ENCODE results near the gene KLK5. TPM values are rescaled to one million over a fixed set of nuclear protein-coding genes. Genes with fewer than 3 reads are reported as not detected.

KLK5 gene
- total RNA-seq, 2 experiments from 2014 or later: not detected

DNA sequence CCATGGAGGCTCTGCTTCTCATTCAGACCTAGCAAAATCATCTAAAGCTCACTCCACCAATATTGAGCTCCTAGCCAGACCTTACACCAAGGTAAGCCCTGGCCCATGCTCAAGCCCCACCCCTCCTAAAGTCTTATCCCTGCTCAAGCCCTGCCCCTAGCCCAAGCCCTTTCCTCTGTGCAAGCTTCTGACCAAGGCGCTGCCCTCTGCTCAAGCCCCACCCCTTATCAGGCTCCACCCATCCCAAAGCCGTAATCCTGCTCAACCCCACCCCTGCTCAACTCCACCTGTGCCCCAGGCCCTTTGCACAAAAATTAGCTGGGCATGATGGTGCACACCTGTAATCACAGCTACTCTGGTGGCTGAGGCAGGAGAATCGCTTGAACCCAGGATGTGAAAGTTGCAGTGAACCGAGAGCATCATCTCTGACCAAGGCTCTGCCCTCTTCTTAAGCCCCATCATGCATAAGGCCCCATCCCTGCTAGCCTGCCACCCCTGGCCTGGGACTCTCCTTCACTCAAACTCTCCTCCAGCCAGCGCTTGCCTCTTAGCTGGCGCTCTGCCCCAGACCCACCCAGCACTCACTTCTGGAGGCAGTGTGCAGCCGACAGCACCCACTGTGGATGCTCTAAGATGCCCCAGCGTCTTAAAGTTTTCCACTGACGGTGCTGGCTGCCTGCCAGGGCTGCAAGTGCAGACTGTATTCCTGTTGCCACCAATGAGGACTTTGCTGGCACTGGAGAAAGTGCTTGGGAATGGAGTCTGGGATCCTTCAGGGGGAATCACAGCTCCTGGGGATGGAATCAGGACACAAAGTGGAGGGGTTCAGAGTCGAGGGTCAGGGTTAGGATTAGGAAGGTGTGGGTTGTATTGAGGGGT lies 58.1 kb downstream of the KLK5 start:
- no TSS peak for BruUV-seq (replicated peaks)
- peak; percentile 7 for DNase-seq (ENCODE audit: low spot score)
- no peak overlapping the region for H3K4me3 ChIP-seq (ENCODE audit: low read depth, low read length, poor library complexity, severe bottlenecking)
- H3K4me1 ChIP-seq (ENCODE audit: insufficient read depth, low read length, poor library complexity, severe bottlenecking): peaks cover 6% of the 10 kb centered on the region
- H3K27ac ChIP-seq (ENCODE audit: low read depth, low read length, poor library complexity, severe bottlenecking): no peak overlapping the region
- no peaks in the 10 kb centered on the region for H3K9me2 ChIP-seq (ENCODE audit: insufficient read depth, low read length)
- TF ChIP-seq EZH2phosphoT487 (IDR thresholded peaks at IDR 0.05; ENCODE audit: borderline replicate concordance, low read depth, low read length) (no peak), CTCF (conservative IDR thresholded peaks at IDR 0.05; ENCODE audit: low read length) (no peak)
- no peak overlapping the region for H2AFZ ChIP-seq (ENCODE audit: low read length)
- H3K36me3 ChIP-seq (ENCODE audit: insufficient read depth, low read length): no peaks in the 10 kb centered on the region
- H3K9me3 ChIP-seq (ENCODE audit: low read length): 0 out of 2 replicates have a peak, but pooled peaks cover 8% of the 10 kb centered on the region
- intact Hi-C loops (cut with micrococcal nuclease; ENCODE audit: unreplicated experiment): no loop called here
- ChIA-PET POLR2A (interaction anchor here (0.7 kb wide), 1 partner anchor 1363 kb away, joined by 3 read pairs; no protein-coding TSS in a partner anchor), CTCF (ENCODE audit: unreplicated experiment) (no interaction called here)
- H3K79me2 ChIP-seq (ENCODE audit: insufficient read depth, low read depth, low read length): no peaks in the 10 kb centered on the region
- H4K20me1 ChIP-seq (ENCODE audit: insufficient read depth, low read length): no peaks in the 10 kb centered on the region
- no peak overlapping the region for H3K4me2 ChIP-seq (ENCODE audit: low read length)

Other genes with a start within 250 kb of the KLK5 start
- gene SHANK1, start 233.2 kb downstream of the KLK5 start, total RNA-seq (2014; rRNA removed; shearing (Covaris generic)): 0.03 TPM in 2 replicates
- 10.7 and 13.1 TPM in 2 replicates for gene SHANK1, start 233.2 kb downstream of the KLK5 start, total RNA-seq (2022)
- gene CLEC11A, start 229.7 kb downstream of the KLK5 start, total RNA-seq (2014; rRNA removed; shearing (Covaris generic)): 1.0 and 2.0 TPM in 2 replicates
- 4.2 and 4.5 TPM in 2 replicates for gene CLEC11A, start 229.7 kb downstream of the KLK5 start, total RNA-seq (2022)
- not detected in 2 replicates for gene GPR32, start 182.6 kb downstream of the KLK5 start, total RNA-seq (2014; rRNA removed; shearing (Covaris generic))
- gene GPR32, start 182.6 kb downstream of the KLK5 start, total RNA-seq (2022): not detected in 2 replicates
- gene ACP4, start 162.6 kb downstream of the KLK5 start, total RNA-seq (2014; rRNA removed; shearing (Covaris generic)): not detected in 2 replicates
- not detected in 2 replicates for gene ACP4, start 162.6 kb downstream of the KLK5 start, total RNA-seq (2022)
- not detected in 2 replicates for gene KLK1, start 129.3 kb downstream of the KLK5 start, total RNA-seq (2014; rRNA removed; shearing (Covaris generic))
- 3.4 and 5.1 TPM in 2 replicates for gene KLK1, start 129.3 kb downstream of the KLK5 start, total RNA-seq (2022)
- gene KLK15, start 119.5 kb downstream of the KLK5 start, total RNA-seq (2014; rRNA removed; shearing (Covaris generic)): not detected in 2 replicates
- not detected in 2 replicates for gene KLK15, start 119.5 kb downstream of the KLK5 start, total RNA-seq (2022)
- gene KLK3, start 98.1 kb downstream of the KLK5 start, total RNA-seq (2014; rRNA removed; shearing (Covaris generic)): not detected in 2 replicates
- gene KLK3, start 98.1 kb downstream of the KLK5 start, total RNA-seq (2022): not detected in 2 replicates
- not detected in 2 replicates for gene KLK2, start 79.6 kb downstream of the KLK5 start, total RNA-seq (2014; rRNA removed; shearing (Covaris generic))
- gene KLK2, start 79.6 kb downstream of the KLK5 start, total RNA-seq (2022): not detected in 2 replicates
- not detected in 2 replicates for gene KLK4, start 41.6 kb downstream of the KLK5 start, total RNA-seq (2014; rRNA removed; shearing (Covaris generic))
- not detected in 2 replicates for gene KLK4, start 41.6 kb downstream of the KLK5 start, total RNA-seq (2022)
- gene KLK6, start 16.6 kb upstream of the KLK5 start, total RNA-seq (2014; rRNA removed; shearing (Covaris generic)): not detected in 2 replicates
- gene KLK6, start 16.6 kb upstream of the KLK5 start, total RNA-seq (2022): not detected in 2 replicates
- not detected in 2 replicates for gene KLK7, start 30.9 kb upstream of the KLK5 start, total RNA-seq (2014; rRNA removed; shearing (Covaris generic))
- not detected in 2 replicates for gene KLK7, start 30.9 kb upstream of the KLK5 start, total RNA-seq (2022)
- gene KLK8, start 48.6 kb upstream of the KLK5 start, total RNA-seq (2014; rRNA removed; shearing (Covaris generic)): not detected in 2 replicates
- gene KLK8, start 48.6 kb upstream of the KLK5 start, total RNA-seq (2022): not detected in 2 replicates
- gene KLK10, start 66.7 kb upstream of the KLK5 start, total RNA-seq (2014; rRNA removed; shearing (Covaris generic)): not detected in 2 replicates
- not detected in 2 replicates for gene KLK10, start 66.7 kb upstream of the KLK5 start, total RNA-seq (2022)
- gene KLK11, start 73.6 kb upstream of the KLK5 start, total RNA-seq (2014; rRNA removed; shearing (Covaris generic)): not detected in 2 replicates
- gene KLK11, start 73.6 kb upstream of the KLK5 start, total RNA-seq (2022): not detected in 2 replicates
- not detected in 2 replicates for gene KLK12, start 82.0 kb upstream of the KLK5 start, total RNA-seq (2014; rRNA removed; shearing (Covaris generic))
- gene KLK12, start 82.0 kb upstream of the KLK5 start, total RNA-seq (2022): not detected in 2 replicates
- not detected in 2 replicates for gene KLK13, start 112.1 kb upstream of the KLK5 start, total RNA-seq (2014; rRNA removed; shearing (Covaris generic))
- not detected in 2 replicates for gene KLK13, start 112.1 kb upstream of the KLK5 start, total RNA-seq (2022)
- not detected in 2 replicates for gene KLK14, start 129.8 kb upstream of the KLK5 start, total RNA-seq (2014; rRNA removed; shearing (Covaris generic))
- gene KLK14, start 129.8 kb upstream of the KLK5 start, total RNA-seq (2022): 0.84 and 0.89 TPM in 2 replicates
- gene CTU1, start 155.4 kb upstream of the KLK5 start, total RNA-seq (2014; rRNA removed; shearing (Covaris generic)): 9.6 and 13.3 TPM in 2 replicates
- gene CTU1, start 155.4 kb upstream of the KLK5 start, total RNA-seq (2022): 6.9 and 8.3 TPM in 2 replicates
- gene SIGLEC9, start 171.9 kb upstream of the KLK5 start, total RNA-seq (2014; rRNA removed; shearing (Covaris generic)): not detected in 2 replicates
- gene SIGLEC9, start 171.9 kb upstream of the KLK5 start, total RNA-seq (2022): not detected in 2 replicates
- gene SIGLEC7, start 189.3 kb upstream of the KLK5 start, total RNA-seq (2014; rRNA removed; shearing (Covaris generic)): not detected in 2 replicates
- not detected in 2 replicates for gene SIGLEC7, start 189.3 kb upstream of the KLK5 start, total RNA-seq (2022)